HG03354 (cell line): ENCODE results near the gene PLS3.

Experiments
- ATAC-seq: cut with Tn5 transposase; IDR thresholded peaks from one replicate; pipeline ENCODE4 v1.9.1; 2021; ENCODE audit warnings: mild to moderate bottlenecking; ENCODE audit not compliant: unreplicated experiment, poor library complexity, severe bottlenecking

The PLS3 gene

GRCh38 chrX:115652221-115652620, 91.2 kb downstream of the PLS3 start:
- ATAC-seq = no peak

GRCh38 chrX:115665122-115665521, 104.1 kb downstream of the PLS3 start:
- ATAC-seq = no peak

GRCh38 chrX:115679460-115679859, 118.5 kb downstream of the PLS3 start:
- ATAC-seq = no peak

GRCh38 chrX:115687595-115687994, 126.6 kb downstream of the PLS3 start:
- no peak for ATAC-seq

GRCh38 chrX:115689931-115690330, 129.0 kb downstream of the PLS3 start:
- no peak for ATAC-seq

GRCh38 chrX:115690511-115691216, 129.7 kb downstream of the PLS3 start:
- ATAC-seq = peak; percentile 95

GRCh38 chrX:115693476-115693875, 132.5 kb downstream of the PLS3 start:
- ATAC-seq = no peak

GRCh38 chrX:115694028-115694427, 133.1 kb downstream of the PLS3 start:
- ATAC-seq = no peak

- ATAC-seq = no peak
These were observed 135.1 kb downstream of the PLS3 start for GRCh38 chrX:115696039-115696438.

GRCh38 chrX:115696939-115697338, 136.0 kb downstream of the PLS3 start:
- no peak for ATAC-seq

- ATAC-seq = no peak
These were observed 136.8 kb downstream of the PLS3 start for GRCh38 chrX:115697806-115698205.
